Suprapubic skin (tissue), 4 donors: Measurements from ENCODE around the gene ERICH2. TPM values are rescaled to one million over a fixed set of nuclear protein-coding genes. Genes with fewer than 3 reads are reported as not detected.
A peak's percentile ranks its signal among the peaks of the same experiment; 100 is the strongest.

Source experiments
- DNase-seq, 2 donors: peaks; one replicate each; pipeline ENCODE4 v3.0.0-alpha.2; 2019; ENCODE audit warnings: low spot score in 2 of 2
- H3K27ac ChIP-seq: fragments of 200-600 bp; sonication (generic); one replicate; pipeline ENCODE4 v1.5.1; 2019
- H3K27me3 ChIP-seq: fragments of 200-600 bp; sonication (generic); one replicate; pipeline ENCODE4 v1.5.1; 2019
- H3K36me3 ChIP-seq: fragments of 200-600 bp; sonication (generic); one replicate; pipeline ENCODE4 v1.5.1; 2019
- H3K4me1 ChIP-seq: fragments of 200-600 bp; sonication (generic); one replicate; pipeline ENCODE4 v1.5.1; 2019
- H3K4me3 ChIP-seq: fragments of 200-600 bp; sonication (generic); one replicate; pipeline ENCODE4 v1.5.1; 2019; ENCODE audit warnings: mild to moderate bottlenecking
- H3K9me3 ChIP-seq: fragments of 200-600 bp; sonication (generic); one replicate; pipeline ENCODE4 v1.5.1; 2019
- EP300 ChIP-seq: sonication (generic); formaldehyde crosslinking; IDR thresholded peaks from one replicate; pipeline ENCODE4 v1.6.1; 2017; ENCODE audit warnings: antibody characterized with exemption
- POLR2A ChIP-seq, 2 donors: fragments of 450-650 bp; IDR thresholded peaks; one replicate each; pipeline ENCODE4 v1.6.1; 2017; ENCODE audit warnings: antibody characterized with exemption in 2 of 2, mild to moderate bottlenecking in 2 of 2, moderate library complexity in 2 of 2
- POLR2AphosphoS5 ChIP-seq, 3 donors: sonication (generic); formaldehyde crosslinking; IDR thresholded peaks; one replicate each; pipeline ENCODE4 v1.6.1; 2017; ENCODE audit warnings: antibody characterized with exemption in 3 of 3
- WGBS: methylation state at CpG from one replicate; pipeline ENCODE4 v1.1.5; 2018; 5-methylcytosine and 5-hydroxymethylcytosine counted together
- total RNA-seq, 4 donors: library from RNA; depleted of rRNA; stranded (reverse); fragments of >200 nt; gene quantifications; one replicate each; pipeline ENCODE4 v1.1.0, GENCODE V29; 2016
- TF ChIP-seq, protein P1 (sequence below), 2 donors: fragments of 200-600 bp in 1 of 2; fragments of 450-650 bp in 1 of 2; sonication (generic) in 1 of 2; IDR thresholded peaks; one replicate each; pipeline ENCODE4 v1.5.1; 2016 to 2019; ENCODE audit warnings: antibody characterized with exemption in 2 of 2, mild to moderate bottlenecking in 1 of 2, moderate library complexity in 1 of 2

ERICH2 gene
- total RNA-seq, 4 donors from 2014 or later, result not detected

DNA sequence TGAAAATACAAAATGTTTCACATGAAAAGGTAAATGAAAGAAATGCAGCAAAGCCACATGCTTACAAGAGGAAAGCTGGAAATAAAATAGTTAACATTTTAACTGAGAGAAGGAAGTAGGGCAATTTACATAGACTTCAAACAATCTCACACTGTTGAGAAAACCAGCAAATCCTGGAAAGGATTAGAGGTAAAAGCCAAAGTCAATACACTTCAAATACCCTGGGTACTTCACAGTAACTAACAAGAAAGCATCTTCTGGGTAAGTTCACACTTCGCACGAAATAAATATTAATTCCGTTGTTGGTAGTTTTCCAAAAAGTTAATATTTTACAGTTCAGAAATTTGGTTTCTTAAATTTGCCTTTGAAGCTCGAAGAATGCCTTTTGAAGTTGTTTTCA, 3.5 kb upstream of the ERICH2 start:
- Histone ChIP-seq H3K36me3 (no peaks in the 10 kb centered on the region), H3K4me3 (no peak overlapping the region), H3K9me3 (no peaks in the 10 kb centered on the region), H3K4me1 (peaks cover 19% of the 10 kb centered on the region), H3K27ac (no peak overlapping the region), H3K27me3 (peaks cover 2% of the 10 kb centered on the region)
- 50% methylated on average over 4 of the region's 4 CpGs for WGBS
- no peak for TF ChIP-seq POLR2A (IDR thresholded peaks at IDR 0.05)
- TF ChIP-seq, protein P1, sequence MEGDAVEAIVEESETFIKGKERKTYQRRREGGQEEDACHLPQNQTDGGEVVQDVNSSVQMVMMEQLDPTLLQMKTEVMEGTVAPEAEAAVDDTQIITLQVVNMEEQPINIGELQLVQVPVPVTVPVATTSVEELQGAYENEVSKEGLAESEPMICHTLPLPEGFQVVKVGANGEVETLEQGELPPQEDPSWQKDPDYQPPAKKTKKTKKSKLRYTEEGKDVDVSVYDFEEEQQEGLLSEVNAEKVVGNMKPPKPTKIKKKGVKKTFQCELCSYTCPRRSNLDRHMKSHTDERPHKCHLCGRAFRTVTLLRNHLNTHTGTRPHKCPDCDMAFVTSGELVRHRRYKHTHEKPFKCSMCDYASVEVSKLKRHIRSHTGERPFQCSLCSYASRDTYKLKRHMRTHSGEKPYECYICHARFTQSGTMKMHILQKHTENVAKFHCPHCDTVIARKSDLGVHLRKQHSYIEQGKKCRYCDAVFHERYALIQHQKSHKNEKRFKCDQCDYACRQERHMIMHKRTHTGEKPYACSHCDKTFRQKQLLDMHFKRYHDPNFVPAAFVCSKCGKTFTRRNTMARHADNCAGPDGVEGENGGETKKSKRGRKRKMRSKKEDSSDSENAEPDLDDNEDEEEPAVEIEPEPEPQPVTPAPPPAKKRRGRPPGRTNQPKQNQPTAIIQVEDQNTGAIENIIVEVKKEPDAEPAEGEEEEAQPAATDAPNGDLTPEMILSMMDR (IDR thresholded peaks at IDR 0.05), result no peak
- TF ChIP-seq POLR2AphosphoS5 (IDR thresholded peaks at IDR 0.05), result no peak
- no peak for TF ChIP-seq EP300
- no peak for DNase-seq

DNA sequence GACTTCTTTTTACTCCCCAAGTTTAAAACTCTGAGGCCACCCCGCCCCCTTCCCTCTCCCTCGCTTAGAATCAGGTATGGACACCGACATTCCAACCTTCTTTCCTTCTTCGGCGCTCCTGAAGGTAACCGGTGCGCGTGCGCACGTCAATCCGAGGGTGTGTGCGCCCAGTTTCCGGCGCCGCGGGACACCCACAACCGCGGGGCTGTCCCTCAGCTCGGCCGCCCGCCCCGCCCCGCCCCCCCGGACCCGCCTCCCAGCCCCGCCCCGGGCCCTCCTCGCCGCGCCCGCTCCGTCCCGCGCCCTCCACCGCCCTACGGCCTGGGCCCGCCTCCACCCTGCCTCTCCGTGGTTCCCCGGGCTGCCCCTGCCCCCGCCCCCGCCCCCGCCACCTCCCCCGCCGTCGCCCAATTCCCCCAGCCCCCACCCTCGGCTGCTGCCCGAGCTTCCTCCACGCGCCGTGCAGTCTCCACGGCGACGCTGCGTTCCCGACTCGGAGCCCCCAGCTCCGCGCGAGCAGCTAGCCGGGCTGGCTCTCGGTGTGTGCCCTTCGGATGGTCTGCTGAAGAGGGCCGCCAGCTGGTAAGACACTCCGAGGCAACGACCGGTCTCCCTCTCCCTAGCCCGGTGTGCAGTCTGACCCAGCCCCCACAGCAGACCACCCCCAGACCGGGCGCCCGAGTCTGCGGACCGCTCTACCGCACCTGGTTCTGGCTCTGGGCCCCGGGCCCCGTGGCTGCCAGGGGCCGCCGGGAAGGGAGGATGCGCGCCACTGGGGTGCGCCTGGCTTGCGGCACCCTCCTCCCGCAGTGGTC, 635 bp downstream of the ERICH2 start:
- Histone ChIP-seq H3K9me3 (no peaks in the 10 kb centered on the region), H3K4me3 (peak overlapping the region; percentile 66), H3K36me3 (no peaks in the 10 kb centered on the region), H3K4me1 (peaks cover 19% of the 10 kb centered on the region), H3K27me3 (no peaks in the 10 kb centered on the region), H3K27ac (peak overlapping the region; percentile 50)
- 0% methylated on average over 8 of the region's 82 CpGs for WGBS
- DNase-seq, result peak; percentile 83 to 85
- TF ChIP-seq POLR2A (IDR thresholded peaks at IDR 0.05) (no peak), EP300 (no peak), POLR2AphosphoS5 (IDR thresholded peaks at IDR 0.05) (no peak)
- TF ChIP-seq, protein P1 (IDR thresholded peaks at IDR 0.05), result no peak

DNA sequence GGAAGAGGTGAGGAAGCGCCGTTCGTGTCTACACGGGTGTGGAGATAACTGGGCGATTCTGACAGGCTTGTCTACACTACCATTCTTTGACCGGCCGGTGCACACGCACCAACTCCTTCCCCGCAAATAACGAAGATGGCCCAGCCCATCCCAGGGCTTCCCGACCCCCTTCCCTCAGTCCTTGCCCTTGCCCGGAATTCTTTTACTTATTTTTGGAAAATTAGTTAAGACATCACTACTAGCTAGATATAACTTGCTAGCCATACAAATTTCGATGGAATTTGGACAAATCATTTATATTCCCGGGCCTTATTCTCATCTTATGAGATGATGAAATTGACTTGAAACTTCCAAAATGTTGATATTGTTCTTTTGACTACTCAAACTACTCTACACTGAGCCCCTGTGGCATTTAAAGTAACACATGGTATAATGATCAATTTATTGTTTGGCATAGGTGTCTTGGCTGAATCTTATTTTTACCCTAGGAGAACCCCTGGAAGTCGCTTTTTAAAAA, 1.3 kb downstream of the ERICH2 start:
- TF ChIP-seq POLR2A (IDR thresholded peaks at IDR 0.05) (no peak), POLR2AphosphoS5 (IDR thresholded peaks at IDR 0.05) (no peak), EP300 (no peak)
- TF ChIP-seq, protein P1 (IDR thresholded peaks at IDR 0.05), result no peak
- 6% methylated on average over 14 of the region's 15 CpGs for WGBS

DNA sequence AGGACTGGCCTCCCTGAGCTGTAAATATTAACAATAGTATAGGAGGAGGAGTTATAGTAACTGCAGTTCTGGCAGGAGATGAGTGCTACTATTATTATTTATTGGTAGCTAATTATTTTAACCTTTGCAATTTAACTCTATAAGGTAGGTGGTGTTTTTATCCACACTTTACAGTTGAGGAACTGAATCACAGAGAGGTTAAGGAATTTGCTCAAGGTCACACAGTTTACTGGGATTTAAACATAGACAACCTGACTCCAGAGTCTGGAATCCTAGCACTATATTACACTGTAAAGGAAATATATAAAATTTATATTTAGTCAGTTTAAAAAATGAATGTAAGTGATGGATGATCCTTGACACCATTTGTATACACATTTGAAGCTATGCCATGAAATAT, 2.1 kb downstream of the ERICH2 start:
- no peak for DNase-seq
- no peaks in the 10 kb centered on the region for H3K9me3 ChIP-seq
- H3K27ac ChIP-seq, result no peak overlapping the region
- peaks cover 19% of the 10 kb centered on the region for H3K4me1 ChIP-seq
- H3K4me3 ChIP-seq, result no peak overlapping the region
- H3K27me3 ChIP-seq, result no peaks in the 10 kb centered on the region
- TF ChIP-seq POLR2A (IDR thresholded peaks at IDR 0.05) (no peak), POLR2AphosphoS5 (IDR thresholded peaks at IDR 0.05) (no peak), EP300 (no peak)
- TF ChIP-seq, protein P1 (IDR thresholded peaks at IDR 0.05), result no peak
- H3K36me3 ChIP-seq, result no peaks in the 10 kb centered on the region

More for the DNA sequence above, 1.3 kb downstream of the ERICH2 start:
- Histone ChIP-seq H3K27ac (peak overlapping the region; percentile 50), H3K27me3 (no peaks in the 10 kb centered on the region), H3K4me3 (peak overlapping the region; percentile 66), H3K9me3 (no peaks in the 10 kb centered on the region), H3K36me3 (no peaks in the 10 kb centered on the region), H3K4me1 (peaks cover 19% of the 10 kb centered on the region)
- DNase-seq, result no peak

DNA sequence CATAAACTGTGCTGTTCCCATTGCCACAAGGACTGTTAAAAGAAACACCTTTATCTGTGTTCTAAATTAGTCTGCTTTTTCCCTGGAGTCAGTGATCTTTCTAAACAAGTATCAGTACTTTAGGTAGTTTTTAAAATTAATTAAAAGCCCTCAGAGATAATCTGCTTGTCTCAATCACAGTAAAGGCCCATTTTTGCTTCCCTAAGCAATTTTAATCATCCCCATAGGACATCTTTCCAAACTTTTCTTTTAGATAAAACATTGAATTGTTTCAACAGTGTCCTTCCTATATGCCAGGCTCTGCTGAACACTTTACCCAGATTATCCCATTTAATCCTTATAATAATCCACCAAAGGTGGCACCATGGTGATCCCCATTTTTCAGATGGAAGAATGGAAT, 3.9 kb downstream of the ERICH2 start:
- no peak for TF ChIP-seq POLR2A (IDR thresholded peaks at IDR 0.05)
- no peak for TF ChIP-seq EP300
- TF ChIP-seq, protein P1 (IDR thresholded peaks at IDR 0.05), result no peak
- no peak for TF ChIP-seq POLR2AphosphoS5 (IDR thresholded peaks at IDR 0.05)
- DNase-seq, result no peak
- Histone ChIP-seq H3K36me3 (no peaks in the 10 kb centered on the region), H3K4me1 (peaks cover 19% of the 10 kb centered on the region), H3K27ac (no peak overlapping the region), H3K4me3 (no peak overlapping the region), H3K9me3 (no peaks in the 10 kb centered on the region), H3K27me3 (no peaks in the 10 kb centered on the region)
